Tibial artery (tissue), 4 donors: ENCODE results near the gene SNCAIP.

ENCODE experiments used
- DNase-seq, 2 donors: peaks; one replicate each; pipeline ENCODE4 v3.0.0-alpha.2; 2019
- H3K27ac ChIP-seq, 2 donors: fragments of 200-600 bp; sonication (generic) in 1 of 2; 1 replicate in 1 of 2; 2 replicates in 1 of 2; pipeline ENCODE4 v1.5.1; 2018 to 2019; ENCODE audit warnings: mild to moderate bottlenecking in 1 of 2
- H3K27me3 ChIP-seq, 2 donors: fragments of 200-600 bp; sonication (generic) in 1 of 2; one replicate each; pipeline versions ENCODE4 v1.5.1 to v1.6.0; 2016 to 2019
- H3K36me3 ChIP-seq, 3 donors: fragments of 200-600 bp; sonication (generic) in 2 of 3; one replicate each; pipeline ENCODE4 v1.5.1; 2016 to 2019; ENCODE audit warnings: mild to moderate bottlenecking in 2 of 3
- H3K4me1 ChIP-seq, 4 donors: fragments of 200-600 bp; sonication (generic) in 2 of 4; 1 replicate in 3 of 4; 2 replicates in 1 of 4; pipeline ENCODE4 v1.5.1; 2016 to 2019
- H3K4me3 ChIP-seq, 2 donors: fragments of 200-600 bp; sonication (generic) in 1 of 2; 1 replicate in 1 of 2; 2 replicates in 1 of 2; pipeline ENCODE4 v1.5.1; 2018 to 2019; ENCODE audit warnings: mild to moderate bottlenecking in 2 of 2
- H3K9me3 ChIP-seq, 3 donors: fragments of 200-600 bp; sonication (generic) in 1 of 3; one replicate each; pipeline ENCODE4 v1.5.1; 2016 to 2019
- CTCF ChIP-seq, 2 experiments: fragments of 200-600 bp in 1 of 2; fragments of 450-650 bp in 1 of 2; IDR thresholded peaks; one replicate each; pipeline ENCODE4 v1.5.1; 2017 to 2019; ENCODE audit warnings: antibody characterized with exemption in 2 of 2, mild to moderate bottlenecking in 1 of 2, moderate library complexity in 1 of 2
- intact Hi-C: fragments of 100-400 bp; cut with DNase I; formaldehyde crosslinking; loops from one replicate; pipeline ENCODE4 v1.15.0; 2023; ENCODE audit warnings: low total_unique reads

SNCAIP gene

GRCh38 chr5:122408592-122409224, 96.7 kb downstream of the SNCAIP start:
- H3K4me1 ChIP-seq: no peaks in the 10 kb centered on the region
- H3K27me3 ChIP-seq: no peaks in the 10 kb centered on the region
- no peak overlapping the region for H3K27ac ChIP-seq
- TF ChIP-seq CTCF (IDR thresholded peaks at IDR 0.05): no peak
- H3K4me3 ChIP-seq: no peak overlapping the region
- DNase-seq: no peak
- intact Hi-C loops: no loop called here
- no peaks in the 10 kb centered on the region for H3K9me3 ChIP-seq
- no peaks in the 10 kb centered on the region for H3K36me3 ChIP-seq

- no peaks in the 10 kb centered on the region for H3K27me3 ChIP-seq
- intact Hi-C loops: no loop called here
Measured at GRCh38 chr5:122412966-122413365, 100.9 kb downstream of the SNCAIP start.

DNA sequence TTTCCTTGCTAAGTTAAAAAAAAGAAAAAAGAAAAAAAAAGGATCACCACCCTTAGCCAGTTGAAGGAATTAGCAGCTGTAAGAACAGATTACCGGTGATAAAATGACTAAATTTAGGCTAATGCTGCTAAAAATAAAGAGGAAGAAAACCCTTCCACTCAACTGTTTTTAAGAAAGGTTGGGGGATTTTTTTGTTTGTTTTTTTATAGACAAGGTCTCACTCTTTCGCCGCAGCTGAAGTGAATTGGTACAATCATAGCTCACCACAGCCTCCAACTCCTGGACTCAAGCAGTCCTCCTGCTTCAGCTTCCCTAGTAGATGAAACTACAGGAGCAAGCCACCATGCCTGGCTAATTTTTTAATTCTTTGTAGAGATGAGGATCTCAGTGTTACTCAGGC, 101.7 kb downstream of the SNCAIP start:
- Histone ChIP-seq H3K36me3 (no peaks in the 10 kb centered on the region), H3K9me3 (no peaks in the 10 kb centered on the region), H3K4me3 (no peak overlapping the region), H3K27ac (no peak overlapping the region), H3K27me3 (no peaks in the 10 kb centered on the region), H3K4me1 (peaks cover 0 to 5% (median 0%) of the 10 kb centered on the region in 4 donors)
- no peak for TF ChIP-seq CTCF (IDR thresholded peaks at IDR 0.05)
- DNase-seq: no peak
- intact Hi-C loops: loop anchor here (2.0 kb wide), 1 partner anchor 221 kb away; no protein-coding TSS in a partner anchor

More at GRCh38 chr5:122412966-122413365, 100.9 kb downstream of the SNCAIP start:
- peaks cover 0 to 5% (median 0%) of the 10 kb centered on the region in 4 donors for H3K4me1 ChIP-seq
- DNase-seq: no peak
- no peaks in the 10 kb centered on the region for H3K36me3 ChIP-seq
- no peak overlapping the region for H3K27ac ChIP-seq
- H3K4me3 ChIP-seq: no peak overlapping the region
- no peak for TF ChIP-seq CTCF (IDR thresholded peaks at IDR 0.05)
- H3K9me3 ChIP-seq: no peaks in the 10 kb centered on the region

DNA sequence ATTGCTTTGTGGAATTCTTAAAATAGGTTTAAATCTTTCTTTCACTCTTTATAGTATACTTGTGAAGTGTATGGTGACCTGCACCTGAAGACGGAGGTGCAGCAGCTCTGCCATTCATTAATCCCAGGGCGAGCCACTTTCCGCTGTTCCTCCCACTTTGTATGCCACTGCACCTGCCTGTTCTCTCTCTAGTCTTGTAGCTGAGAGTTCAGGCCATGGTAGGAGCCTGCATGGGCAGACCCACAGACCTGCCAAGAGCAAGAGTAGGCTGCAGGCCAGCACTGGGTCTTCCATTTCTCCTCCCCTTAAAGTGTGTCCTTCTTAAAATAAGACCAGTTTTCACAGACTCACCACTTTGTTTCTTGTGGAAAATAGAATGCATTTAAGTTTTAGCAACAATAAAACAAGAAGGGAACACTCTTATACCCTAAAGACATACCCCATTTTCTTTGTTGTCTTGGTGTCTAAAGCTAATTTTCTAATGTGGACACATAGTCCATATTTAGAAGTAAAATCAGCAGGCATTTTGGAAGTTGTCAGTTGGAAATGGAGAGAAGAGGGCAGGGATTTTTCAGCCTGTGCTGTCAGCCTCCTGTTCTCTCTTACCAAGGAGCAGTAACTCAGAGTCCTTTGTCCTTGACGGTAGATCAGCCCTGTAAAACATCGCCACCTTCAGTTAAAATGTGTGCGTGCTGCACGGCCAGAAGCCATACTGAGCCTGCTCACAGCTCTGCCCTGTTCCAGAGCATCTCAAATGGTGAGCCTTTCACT, 103.2 kb downstream of the SNCAIP start:
- Histone ChIP-seq H3K4me3 (no peak overlapping the region), H3K4me1 (peaks cover 0 to 5% (median 0%) of the 10 kb centered on the region in 4 donors)
- intact Hi-C loops: loop anchor here (2.0 kb wide), 1 partner anchor 222 kb away; no protein-coding TSS in a partner anchor

GRCh38 chr5:122415801-122416120, 103.7 kb downstream of the SNCAIP start:
- Histone ChIP-seq H3K9me3 (no peaks in the 10 kb centered on the region), H3K27me3 (no peaks in the 10 kb centered on the region), H3K36me3 (no peaks in the 10 kb centered on the region), H3K4me1 (peaks cover 0 to 5% (median 0%) of the 10 kb centered on the region in 4 donors), H3K4me3 (no peak overlapping the region), H3K27ac (no peak overlapping the region)
- intact Hi-C loops: loop anchor here (2.0 kb wide), 1 partner anchor 223 kb away; no protein-coding TSS in a partner anchor
- DNase-seq: no peak
- TF ChIP-seq CTCF (IDR thresholded peaks at IDR 0.05): no peak

More for the DNA sequence above, 103.2 kb downstream of the SNCAIP start:
- no peaks in the 10 kb centered on the region for H3K36me3 ChIP-seq
- no peaks in the 10 kb centered on the region for H3K9me3 ChIP-seq
- H3K27ac ChIP-seq: no peak overlapping the region
- peak; percentile 53 to 70 for DNase-seq
- peak; percentile 69 to 72 for TF ChIP-seq CTCF (IDR thresholded peaks at IDR 0.05)
- no peaks in the 10 kb centered on the region for H3K27me3 ChIP-seq
